HG03039 (cell line): ENCODE measurements around the gene NSD2.
"Not testable (repeated sequence)": the region's sequence is repeated elsewhere in the genome, so short reads cannot be mapped to it uniquely, and the experiment has no call there.

ENCODE experiments used
- ATAC-seq: cut with Tn5 transposase; IDR thresholded peaks from one replicate; pipeline ENCODE4 v1.9.1; 2021; ENCODE audit warnings: mild to moderate bottlenecking, moderate library complexity; ENCODE audit not compliant: unreplicated experiment

The NSD2 gene

GRCh38 chr4:1841887-1842210 lies 29.3 kb upstream of the NSD2 start:
- no peak for ATAC-seq

- ATAC-seq: no peak
Measured at GRCh38 chr4:1842339-1842895, 28.8 kb upstream of the NSD2 start.

GRCh38 chr4:1842993-1843448 lies 28.2 kb upstream of the NSD2 start:
- ATAC-seq: no peak

GRCh38 chr4:1843852-1844251 lies 27.3 kb upstream of the NSD2 start:
- ATAC-seq: no peak

GRCh38 chr4:1844618-1845017 lies 26.6 kb upstream of the NSD2 start:
- not testable (repeated sequence) for ATAC-seq

GRCh38 chr4:1846580-1846979 lies 24.6 kb upstream of the NSD2 start:
- ATAC-seq: no peak

GRCh38 chr4:1850276-1850675 lies 20.9 kb upstream of the NSD2 start:
- ATAC-seq: no peak

GRCh38 chr4:1851160-1851559 lies 20.0 kb upstream of the NSD2 start:
- ATAC-seq: no peak

- ATAC-seq: no peak
Measured at GRCh38 chr4:1851575-1852410, 19.4 kb upstream of the NSD2 start.

- ATAC-seq: no peak
Measured at GRCh38 chr4:1852904-1853623, 18.1 kb upstream of the NSD2 start.

- no peak for ATAC-seq
Measured at GRCh38 chr4:1854752-1855151, 16.4 kb upstream of the NSD2 start.

- peak; percentile 8 for ATAC-seq
Measured at GRCh38 chr4:1855333-1856070, 15.7 kb upstream of the NSD2 start.

GRCh38 chr4:1856071-1856942 lies 14.9 kb upstream of the NSD2 start, which contains the start of gene LETM1:
LETM1 (minus strand) TSS chr4:1856156; CDS start chr4:1855950, 206 bp downstream.
- ATAC-seq: peak; percentile 88

GRCh38 chr4:1856943-1857699 lies 14.1 kb upstream of the NSD2 start:
- no peak for ATAC-seq

GRCh38 chr4:1857931-1858330 lies 13.3 kb upstream of the NSD2 start:
- no peak for ATAC-seq

GRCh38 chr4:1859389-1859753 lies 11.8 kb upstream of the NSD2 start:
- no peak for ATAC-seq

GRCh38 chr4:1862055-1862911 lies 8.9 kb upstream of the NSD2 start:
- no peak for ATAC-seq

GRCh38 chr4:1862961-1863296 lies 8.3 kb upstream of the NSD2 start:
- no peak for ATAC-seq
